Spinal cord (tissue), 10 donors: Measurements from ENCODE around the gene TRERF1. TPM values are rescaled to one million over a fixed set of nuclear protein-coding genes. Genes with fewer than 3 reads are reported as not detected.
"Not testable (repeated sequence)": the region's sequence is repeated elsewhere in the genome, so short reads cannot be mapped to it uniquely, and the experiment has no call there.

Source experiments
- DNase-seq, 6 donors: peaks; one replicate each; pipeline versions ENCODE4 v3.0.0 to v3.0.0-alpha.2; 2013 to 2015; ENCODE audit warnings: low spot score in 6 of 6, low read depth in 4 of 6
- H3K27ac ChIP-seq: one replicate; pipeline ENCODE4 v1.5.1; 2013; ENCODE audit warnings: low read depth, low read length, control low read depth
- H3K27me3 ChIP-seq: one replicate; pipeline ENCODE4 v1.6.1; 2013; ENCODE audit warnings: low read length; ENCODE audit not compliant: control insufficient read depth, insufficient read depth
- H3K36me3 ChIP-seq: one replicate; pipeline ENCODE4 v1.6.1; 2013; ENCODE audit warnings: low read length; ENCODE audit not compliant: control insufficient read depth, insufficient read depth
- H3K4me1 ChIP-seq: one replicate; pipeline ENCODE4 v1.6.1; 2013; ENCODE audit warnings: low read length; ENCODE audit not compliant: control insufficient read depth, insufficient read depth
- H3K4me3 ChIP-seq: one replicate; pipeline ENCODE4 v1.5.1; 2013; ENCODE audit warnings: low read depth, low read length, control low read depth
- H3K9me3 ChIP-seq: one replicate; pipeline ENCODE4 v1.6.1; 2013; ENCODE audit warnings: low read length; ENCODE audit not compliant: control insufficient read depth, insufficient read depth
- WGBS: methylation state at CpG from one replicate; pipeline ENCODE4 v1.1.5; 2013; ENCODE audit warnings: missing lambda C conversion rate; ENCODE audit not compliant: insufficient coverage; 5-methylcytosine and 5-hydroxymethylcytosine counted together
- polyA plus RNA-seq, 2 donors: library from polyadenylated mRNA; unstranded; fragments of 120-200 nt; gene quantifications; one replicate each; pipeline ENCODE4 v1.2.1, GENCODE V29; 2013; ENCODE audit not compliant: insufficient read length in 2 of 2
- total RNA-seq, 2 donors: library from RNA; depleted of rRNA in 1 of 2; stranded (reverse); fragments of 120-200 nt in 1 of 2; fragments of >200 nt in 1 of 2; gene quantifications; one replicate each; pipeline versions ENCODE4 v1.2.3 to v1.2.4, GENCODE V29; 2013 to 2014
- donor health status: healthy.

The TRERF1 gene
- total and polyA plus RNA-seq, 4 donors, result 4.8 to 9.4 (median 7.4) TPM

- no CpG with 5 or more reads among the region's 5 CpGs for WGBS
- not testable (repeated sequence) for H3K9me3 ChIP-seq, H3K4me1 ChIP-seq, H3K4me3 ChIP-seq, DNase-seq, H3K36me3 ChIP-seq, H3K27me3 ChIP-seq, H3K27ac ChIP-seq
Observed at GRCh38 chr6:42324656-42325324, 126.9 kb downstream of the TRERF1 start.

- H3K4me3 ChIP-seq, result no peak overlapping the region
- no peaks in the 10 kb centered on the region for H3K27me3 ChIP-seq
- no peaks in the 10 kb centered on the region for H3K4me1 ChIP-seq
- DNase-seq, result no peak
- no peaks in the 10 kb centered on the region for H3K9me3 ChIP-seq
- 40% methylated on average over 1 of the region's 2 CpGs for WGBS
- no peak overlapping the region for H3K27ac ChIP-seq
- no peaks in the 10 kb centered on the region for H3K36me3 ChIP-seq
Observed at GRCh38 chr6:42322676-42323075, 129.1 kb downstream of the TRERF1 start.

- no peak for DNase-seq
- Histone ChIP-seq H3K4me1 (no peaks in the 10 kb centered on the region), H3K9me3 (no peaks in the 10 kb centered on the region), H3K36me3 (no peaks in the 10 kb centered on the region), H3K4me3 (no peak overlapping the region), H3K27ac (no peak overlapping the region), H3K27me3 (no peaks in the 10 kb centered on the region)
- WGBS, result no CpG with 5 or more reads among the region's 2 CpGs
Observed at GRCh38 chr6:42321976-42322375, 129.8 kb downstream of the TRERF1 start.

GRCh38 chr6:42320762-42321161 lies 131.0 kb downstream of the TRERF1 start:
- Histone ChIP-seq H3K4me1 (no peaks in the 10 kb centered on the region), H3K27me3 (no peaks in the 10 kb centered on the region), H3K36me3 (no peaks in the 10 kb centered on the region), H3K27ac (no peak overlapping the region), H3K9me3 (no peaks in the 10 kb centered on the region), H3K4me3 (no peak overlapping the region)
- DNase-seq, result no peak
- WGBS, result 95% methylated on average over 4 of the region's 5 CpGs

GRCh38 chr6:42318480-42318879 lies 133.2 kb downstream of the TRERF1 start:
- H3K4me1 ChIP-seq, result no peaks in the 10 kb centered on the region
- no peak overlapping the region for H3K27ac ChIP-seq
- DNase-seq, result no peak
- no peaks in the 10 kb centered on the region for H3K36me3 ChIP-seq
- 86% methylated on average over 1 of the region's 2 CpGs for WGBS
- no peaks in the 10 kb centered on the region for H3K27me3 ChIP-seq
- no peak overlapping the region for H3K4me3 ChIP-seq
- H3K9me3 ChIP-seq, result no peaks in the 10 kb centered on the region

- no peaks in the 10 kb centered on the region for H3K9me3 ChIP-seq
- DNase-seq, result no peak
- H3K27ac ChIP-seq, result no peak overlapping the region
- no peaks in the 10 kb centered on the region for H3K36me3 ChIP-seq
- H3K27me3 ChIP-seq, result no peaks in the 10 kb centered on the region
- WGBS, result no CpG with 5 or more reads among the region's 2 CpGs
- H3K4me3 ChIP-seq, result no peak overlapping the region
- H3K4me1 ChIP-seq, result no peaks in the 10 kb centered on the region
Observed at GRCh38 chr6:42316981-42317380, 134.7 kb downstream of the TRERF1 start.

- no peaks in the 10 kb centered on the region for H3K36me3 ChIP-seq
- H3K4me3 ChIP-seq, result no peak overlapping the region
- DNase-seq, result no peak
- H3K4me1 ChIP-seq, result no peaks in the 10 kb centered on the region
- H3K27ac ChIP-seq, result no peak overlapping the region
- 100% methylated on average over 1 of the region's 8 CpGs for WGBS
- H3K9me3 ChIP-seq, result no peaks in the 10 kb centered on the region
- no peaks in the 10 kb centered on the region for H3K27me3 ChIP-seq
Observed at GRCh38 chr6:42315991-42316970, 135.4 kb downstream of the TRERF1 start.

- Histone ChIP-seq H3K27ac (no peak overlapping the region), H3K4me3 (no peak overlapping the region), H3K36me3 (no peaks in the 10 kb centered on the region), H3K9me3 (no peaks in the 10 kb centered on the region), H3K27me3 (no peaks in the 10 kb centered on the region), H3K4me1 (no peaks in the 10 kb centered on the region)
- 93% methylated on average over 6 of the region's 10 CpGs for WGBS
- no peak for DNase-seq
Observed at GRCh38 chr6:42315259-42315990, 136.3 kb downstream of the TRERF1 start.

GRCh38 chr6:42314571-42315258 lies 137.0 kb downstream of the TRERF1 start:
- Histone ChIP-seq H3K9me3 (no peaks in the 10 kb centered on the region), H3K4me3 (no peak overlapping the region), H3K27me3 (no peaks in the 10 kb centered on the region), H3K4me1 (no peaks in the 10 kb centered on the region), H3K27ac (no peak overlapping the region), H3K36me3 (no peaks in the 10 kb centered on the region)
- 88% methylated on average over 10 of the region's 10 CpGs for WGBS
- DNase-seq, result no peak
